Superior temporal gyrus (tissue), 1 donor: ENCODE data around the gene CCNI2.

ENCODE experiments used
- DNase-seq: peaks from one replicate; pipeline ENCODE4 v3.0.0-alpha.2; 2016; ENCODE audit errors: extremely low spot score

Gene CCNI2

GRCh38 chr5:132750471-132751230 lies 3.4 kb downstream of the CCNI2 start:
- no peak for DNase-seq

GRCh38 chr5:132751444-132751843 lies 4.2 kb downstream of the CCNI2 start:
- DNase-seq: no peak

- DNase-seq: no peak
These were observed 4.8 kb downstream of the CCNI2 start for GRCh38 chr5:132751971-132752580.

- no peak for DNase-seq
These were observed 5.4 kb downstream of the CCNI2 start for GRCh38 chr5:132752581-132753125.

GRCh38 chr5:132753135-132753987 lies 6.1 kb downstream of the CCNI2 start:
- peak; percentile 85 for DNase-seq

- DNase-seq: no peak
These were observed 6.9 kb downstream of the CCNI2 start for GRCh38 chr5:132754111-132754510.

- DNase-seq: peak; percentile 76
These were observed 7.7 kb downstream of the CCNI2 start for GRCh38 chr5:132754947-132755346.

- DNase-seq: no peak
These were observed 9.3 kb downstream of the CCNI2 start for GRCh38 chr5:132756542-132756941.

- DNase-seq: no peak
These were observed 11.2 kb downstream of the CCNI2 start for GRCh38 chr5:132758451-132758850.

- DNase-seq: no peak
These were observed 12.2 kb downstream of the CCNI2 start for GRCh38 chr5:132759114-132760048.

GRCh38 chr5:132760049-132760420 lies 12.8 kb downstream of the CCNI2 start:
- DNase-seq: no peak

GRCh38 chr5:132760601-132761317 lies 13.5 kb downstream of the CCNI2 start:
- DNase-seq: no peak

- no peak for DNase-seq
These were observed 14.4 kb downstream of the CCNI2 start for GRCh38 chr5:132761321-132762240.

- DNase-seq: no peak
These were observed 15.2 kb downstream of the CCNI2 start for GRCh38 chr5:132762246-132763000.

- no peak for DNase-seq
These were observed 16.2 kb downstream of the CCNI2 start for GRCh38 chr5:132763181-132764036.

GRCh38 chr5:132764051-132764450 lies 16.8 kb downstream of the CCNI2 start:
- DNase-seq: no peak

GRCh38 chr5:132764671-132765238 lies 17.5 kb downstream of the CCNI2 start:
- no peak for DNase-seq
